GM12873 (cell line): Measurements from ENCODE around the gene ROBO1.

Experiments used
- CTCF ChIP-seq: IDR thresholded peaks from 2 replicates; pipeline ENCODE4 v1.5.1; 2012; ENCODE audit warnings: low read depth, mild to moderate bottlenecking, moderate library complexity, low read length, control low read depth; ENCODE audit not compliant: insufficient read depth; ENCODE audit errors: missing control alignments

Gene ROBO1

GRCh38 chr3:79041621-79042020, 726.2 kb downstream of the ROBO1 start:
- TF ChIP-seq CTCF: no peak

- TF ChIP-seq CTCF: no peak
Measured at GRCh38 chr3:79040701-79041100, 727.1 kb downstream of the ROBO1 start.

GRCh38 chr3:79040091-79040490, 727.7 kb downstream of the ROBO1 start:
- TF ChIP-seq CTCF: no peak

- TF ChIP-seq CTCF: no peak
Measured at GRCh38 chr3:79039192-79039591, 728.6 kb downstream of the ROBO1 start.

GRCh38 chr3:79038636-79039035, 729.2 kb downstream of the ROBO1 start:
- TF ChIP-seq CTCF: no peak

GRCh38 chr3:79038057-79038456, 729.7 kb downstream of the ROBO1 start:
- no peak for TF ChIP-seq CTCF

- TF ChIP-seq CTCF: peak; percentile 40
Measured at GRCh38 chr3:79032686-79033318, 735.0 kb downstream of the ROBO1 start.
